HEK293 (cell line): ENCODE data around the gene SINHCAF.

Experiments
- CTCF ChIA-PET: fragments of 350-600 bp; formaldehyde crosslinking; extraction: SDS; loops from one replicate; lab custom pipeline; 2021; ENCODE audit warnings: antibody characterized with exemption; lab: Yijun Ruan, JAX
- POLR2A ChIA-PET: fragments of 300-600 bp; formaldehyde crosslinking; extraction: SDS; loops from one replicate; lab custom pipeline; 2020; ENCODE audit warnings: antibody characterized with exemption, inconsistent platforms; lab: Yijun Ruan, JAX
- H3K27ac ChIP-seq: fragments of 200-500 bp; sonication (Bioruptor generic); 2 replicates; pipeline ENCODE4 v1.5.1; 2014; ENCODE audit warnings: low read depth, low read length, control low read depth, inconsistent platforms; ENCODE audit errors: extremely low read depth
- H3K36me3 ChIP-seq, 2 experiments: fragments of 200-500 bp in 1 of 2; sonication (Bioruptor generic) in 1 of 2; 1 replicate in 1 of 2; 2 replicates in 1 of 2; pipeline ENCODE4 v1.5.1; 2014 to 2017; ENCODE audit warnings: inconsistent platforms in 2 of 2, low read length in 2 of 2; ENCODE audit not compliant: control insufficient read depth in 2 of 2, insufficient read depth in 1 of 2
- H3K4me1 ChIP-seq: fragments of 200-500 bp; sonication (Bioruptor generic); 2 replicates; pipeline ENCODE4 v1.5.1; 2014; ENCODE audit warnings: mild to moderate bottlenecking, low read length, inconsistent platforms; ENCODE audit not compliant: control insufficient read depth, insufficient read depth
- H3K4me3 ChIP-seq: 2 replicates; pipeline ENCODE4 v1.5.1; 2011; ENCODE audit warnings: low read depth, mild to moderate bottlenecking, control low read depth, low read length, moderate library complexity
- H3K9me3 ChIP-seq: fragments of 200-500 bp; sonication (Bioruptor generic); 2 replicates; pipeline ENCODE4 v1.5.1; 2014; ENCODE audit warnings: low read depth, low read length, inconsistent platforms; ENCODE audit not compliant: control insufficient read depth, insufficient read depth
- BCL11B ChIP-seq: fragments of 450-650 bp; formaldehyde crosslinking; IDR thresholded peaks from 2 replicates; pipeline ENCODE4 v1.5.1; 2016; ENCODE audit warnings: low read depth, missing biosample characterization, missing genetic modification characterization
- FEZF1 ChIP-seq: fragments of 450-650 bp; formaldehyde crosslinking; IDR thresholded peaks from 2 replicates; pipeline ENCODE4 v1.5.1; 2016; ENCODE audit warnings: missing biosample characterization, missing genetic modification characterization
- HOXC10 ChIP-seq: sonication (generic); formaldehyde crosslinking; IDR thresholded peaks from 2 replicates; pipeline ENCODE4 v1.8.1; 2023; ENCODE audit warnings: mild to moderate bottlenecking, missing genetic modification reagents
- IKZF3 ChIP-seq: fragments of 450-650 bp; IDR thresholded peaks from 2 replicates; pipeline ENCODE4 v1.5.0; 2018; ENCODE audit warnings: missing biosample characterization, mild to moderate bottlenecking, missing genetic modification characterization, moderate library complexity
- KLF7 ChIP-seq: fragments of 450-650 bp; formaldehyde crosslinking; IDR thresholded peaks from 2 replicates; pipeline ENCODE4 v1.5.1; 2016; ENCODE audit warnings: missing biosample characterization, missing genetic modification characterization, borderline replicate concordance
- MZF1 ChIP-seq: fragments of 450-650 bp; formaldehyde crosslinking; IDR thresholded peaks from 2 replicates; pipeline ENCODE4 v1.5.1; 2017; ENCODE audit warnings: missing biosample characterization, missing genetic modification characterization, borderline replicate concordance
- OSR2 ChIP-seq: fragments of 450-650 bp; formaldehyde crosslinking; IDR thresholded peaks from 2 replicates; pipeline ENCODE4 v1.5.1; 2016; ENCODE audit warnings: missing biosample characterization, missing genetic modification characterization
- RBAK ChIP-seq: fragments of 450-650 bp; formaldehyde crosslinking; IDR thresholded peaks from 2 replicates; pipeline ENCODE4 v1.5.1; 2016; ENCODE audit warnings: missing biosample characterization, missing genetic modification characterization
- SCRT2 ChIP-seq: fragments of 450-650 bp; formaldehyde crosslinking; IDR thresholded peaks from 2 replicates; pipeline ENCODE4 v1.5.1; 2016; ENCODE audit warnings: missing biosample characterization, missing genetic modification characterization
- SP2 ChIP-seq: fragments of 450-650 bp; formaldehyde crosslinking; IDR thresholded peaks from 2 replicates; pipeline ENCODE4 v1.5.1; 2016; ENCODE audit warnings: missing biosample characterization, missing genetic modification characterization
- SP7 ChIP-seq: fragments of 450-650 bp; formaldehyde crosslinking; IDR thresholded peaks from 2 replicates; pipeline ENCODE4 v1.5.1; 2016; ENCODE audit warnings: missing biosample characterization, missing genetic modification characterization
- TRIM28 ChIP-seq: IDR thresholded peaks from 2 replicates; pipeline ENCODE4 v1.6.1; 2011; ENCODE audit warnings: low read length, control low read depth, borderline replicate concordance
- WT1 ChIP-seq: fragments of 450-650 bp; formaldehyde crosslinking; IDR thresholded peaks from 2 replicates; pipeline ENCODE4 v1.5.1; 2016; ENCODE audit warnings: missing biosample characterization, missing genetic modification characterization
- YY1 ChIP-seq: fragments of 450-650 bp; formaldehyde crosslinking; IDR thresholded peaks from 2 replicates; pipeline ENCODE4 v1.5.1; 2018; ENCODE audit warnings: missing biosample characterization, missing genetic modification characterization
- YY2 ChIP-seq: fragments of 450-650 bp; formaldehyde crosslinking; IDR thresholded peaks from 2 replicates; pipeline ENCODE4 v1.5.1; 2016; ENCODE audit warnings: missing biosample characterization, missing genetic modification characterization
- ZBTB20 ChIP-seq: fragments of 450-650 bp; formaldehyde crosslinking; IDR thresholded peaks from 2 replicates; pipeline ENCODE4 v1.5.1; 2016; ENCODE audit warnings: missing biosample characterization, missing genetic modification characterization
- ZEB2 ChIP-seq: fragments of 450-650 bp; formaldehyde crosslinking; IDR thresholded peaks from 2 replicates; pipeline ENCODE4 v1.5.1; 2016; ENCODE audit warnings: missing biosample characterization, missing genetic modification characterization
- ZNF114 ChIP-seq: fragments of 450-650 bp; formaldehyde crosslinking; IDR thresholded peaks from 2 replicates; pipeline ENCODE4 v1.5.0; 2017; ENCODE audit warnings: missing biosample characterization, missing genetic modification characterization
- ZNF366 ChIP-seq: fragments of 450-650 bp; formaldehyde crosslinking; conservative IDR thresholded peaks from 2 replicates; pipeline ENCODE4 v1.5.1; 2016; ENCODE audit warnings: missing biosample characterization, missing genetic modification characterization
- ZNF398 ChIP-seq: fragments of 450-650 bp; formaldehyde crosslinking; IDR thresholded peaks from 2 replicates; pipeline ENCODE4 v1.5.1; 2017; ENCODE audit warnings: missing biosample characterization, missing genetic modification characterization
- ZNF426 ChIP-seq: fragments of 450-650 bp; formaldehyde crosslinking; IDR thresholded peaks from 2 replicates; pipeline ENCODE4 v1.5.1; 2017; ENCODE audit warnings: missing biosample characterization, missing genetic modification characterization, mild to moderate bottlenecking, inconsistent platforms, moderate library complexity
- ZNF610 ChIP-seq: fragments of 450-650 bp; formaldehyde crosslinking; IDR thresholded peaks from 2 replicates; pipeline ENCODE4 v1.5.1; 2016; ENCODE audit warnings: missing biosample characterization, missing genetic modification characterization, borderline replicate concordance
- ZNF658 ChIP-seq: fragments of 450-650 bp; formaldehyde crosslinking; IDR thresholded peaks from 2 replicates; pipeline ENCODE4; 2016; ENCODE audit warnings: missing biosample characterization, missing genetic modification characterization
- ZSCAN16 ChIP-seq: fragments of 450-650 bp; formaldehyde crosslinking; IDR thresholded peaks from 2 replicates; pipeline ENCODE4 v1.5.1; 2016; ENCODE audit warnings: missing biosample characterization, missing genetic modification characterization
- ZSCAN18 ChIP-seq: fragments of 450-650 bp; formaldehyde crosslinking; IDR thresholded peaks from 2 replicates; pipeline ENCODE4 v1.5.1; 2016; ENCODE audit warnings: missing biosample characterization, missing genetic modification characterization
- TF ChIP-seq, protein P1 (sequence below): fragments of 450-650 bp; formaldehyde crosslinking; IDR thresholded peaks from 2 replicates; pipeline ENCODE4 v1.5.1; 2017; ENCODE audit warnings: missing biosample characterization, missing genetic modification characterization
- TF ChIP-seq, protein P2 (sequence below): fragments of 450-650 bp; formaldehyde crosslinking; IDR thresholded peaks from 2 replicates; pipeline ENCODE4 v1.5.1; 2016; ENCODE audit warnings: missing biosample characterization, missing genetic modification characterization
- TF ChIP-seq, protein P3 (sequence below): fragments of 450-650 bp; formaldehyde crosslinking; IDR thresholded peaks from 2 replicates; pipeline ENCODE4; 2016; ENCODE audit warnings: missing biosample characterization, missing genetic modification characterization

SINHCAF gene

GRCh38 chr12:31331242-31331641, 5.3 kb upstream of the SINHCAF start (continued):
- TF ChIP-seq ZSCAN16, result no peak
- TF ChIP-seq, protein P1, sequence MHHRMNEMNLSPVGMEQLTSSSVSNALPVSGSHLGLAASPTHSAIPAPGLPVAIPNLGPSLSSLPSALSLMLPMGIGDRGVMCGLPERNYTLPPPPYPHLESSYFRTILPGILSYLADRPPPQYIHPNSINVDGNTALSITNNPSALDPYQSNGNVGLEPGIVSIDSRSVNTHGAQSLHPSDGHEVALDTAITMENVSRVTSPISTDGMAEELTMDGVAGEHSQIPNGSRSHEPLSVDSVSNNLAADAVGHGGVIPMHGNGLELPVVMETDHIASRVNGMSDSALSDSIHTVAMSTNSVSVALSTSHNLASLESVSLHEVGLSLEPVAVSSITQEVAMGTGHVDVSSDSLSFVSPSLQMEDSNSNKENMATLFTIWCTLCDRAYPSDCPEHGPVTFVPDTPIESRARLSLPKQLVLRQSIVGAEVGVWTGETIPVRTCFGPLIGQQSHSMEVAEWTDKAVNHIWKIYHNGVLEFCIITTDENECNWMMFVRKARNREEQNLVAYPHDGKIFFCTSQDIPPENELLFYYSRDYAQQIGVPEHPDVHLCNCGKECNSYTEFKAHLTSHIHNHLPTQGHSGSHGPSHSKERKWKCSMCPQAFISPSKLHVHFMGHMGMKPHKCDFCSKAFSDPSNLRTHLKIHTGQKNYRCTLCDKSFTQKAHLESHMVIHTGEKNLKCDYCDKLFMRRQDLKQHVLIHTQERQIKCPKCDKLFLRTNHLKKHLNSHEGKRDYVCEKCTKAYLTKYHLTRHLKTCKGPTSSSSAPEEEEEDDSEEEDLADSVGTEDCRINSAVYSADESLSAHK (tag by site-specific recombination), result no peak
- TF ChIP-seq ZNF426 (tag by site-specific recombination), result no peak
- no peak for TF ChIP-seq ZNF398 (tag by site-specific recombination)
- TF ChIP-seq ZNF366, result no peak
- TF ChIP-seq, protein P2, sequence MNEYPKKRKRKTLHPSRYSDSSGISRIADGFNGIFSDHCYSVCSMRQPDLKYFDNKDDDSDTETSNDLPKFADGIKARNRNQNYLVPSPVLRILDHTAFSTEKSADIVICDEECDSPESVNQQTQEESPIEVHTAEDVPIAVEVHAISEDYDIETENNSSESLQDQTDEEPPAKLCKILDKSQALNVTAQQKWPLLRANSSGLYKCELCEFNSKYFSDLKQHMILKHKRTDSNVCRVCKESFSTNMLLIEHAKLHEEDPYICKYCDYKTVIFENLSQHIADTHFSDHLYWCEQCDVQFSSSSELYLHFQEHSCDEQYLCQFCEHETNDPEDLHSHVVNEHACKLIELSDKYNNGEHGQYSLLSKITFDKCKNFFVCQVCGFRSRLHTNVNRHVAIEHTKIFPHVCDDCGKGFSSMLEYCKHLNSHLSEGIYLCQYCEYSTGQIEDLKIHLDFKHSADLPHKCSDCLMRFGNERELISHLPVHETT (tag by site-specific recombination), result no peak
- TF ChIP-seq MZF1 (tag by site-specific recombination), result no peak
- no peak for TF ChIP-seq ZSCAN18
- TF ChIP-seq RBAK, result no peak

GRCh38 chr12:31326736-31327659, 1.0 kb upstream of the SINHCAF start:
- no peak overlapping the region for H3K4me3 ChIP-seq
- no peaks in the 10 kb centered on the region for H3K9me3 ChIP-seq
- no peaks in the 10 kb centered on the region for H3K36me3 ChIP-seq
- POLR2A ChIA-PET, result interaction anchor here (0.5 to 1.0 kb wide), 8 partner anchors 11 to 264 kb away, joined by 3 to 5 read pairs (median 4); partner anchors contain the start of gene DENND5B
- CTCF ChIA-PET, result no interaction called here
- H3K4me1 ChIP-seq, result peaks cover 6% of the 10 kb centered on the region
- H3K27ac ChIP-seq, result peak overlapping the region; percentile 21; the same call in 1 of the 2 replicates
- TF ChIP-seq OSR2 (tag by site-specific recombination) (peak; percentile 76), ZEB2 (peak; percentile 18; the same call in 1 of the 2 replicates), ZNF610 (tag by site-specific recombination) (no peak), HOXC10 (CRISPR knock-in tag) (no peak), TRIM28 (no peak), ZNF658 (tag by site-specific recombination) (no peak), WT1 (tag by site-specific recombination) (peak; percentile 83), SCRT2 (tag by site-specific recombination) (peak; percentile 89), BCL11B (tag by site-specific recombination) (0 out of 2 replicates have a peak, but pooled peaks have one; percentile 54), KLF7 (tag by site-specific recombination) (no peak), FEZF1 (tag by site-specific recombination) (no peak), YY1 (tag by site-specific recombination) (no peak), SP2 (tag by site-specific recombination) (no peak), YY2 (no peak), ZBTB20 (tag by site-specific recombination) (peak; percentile 61), SP7 (tag by site-specific recombination) (peak; percentile 89), ZNF426 (tag by site-specific recombination) (no peak), ZNF114 (tag by site-specific recombination) (no peak), IKZF3 (tag by site-specific recombination) (peak; percentile 65)
- TF ChIP-seq, protein P3, sequence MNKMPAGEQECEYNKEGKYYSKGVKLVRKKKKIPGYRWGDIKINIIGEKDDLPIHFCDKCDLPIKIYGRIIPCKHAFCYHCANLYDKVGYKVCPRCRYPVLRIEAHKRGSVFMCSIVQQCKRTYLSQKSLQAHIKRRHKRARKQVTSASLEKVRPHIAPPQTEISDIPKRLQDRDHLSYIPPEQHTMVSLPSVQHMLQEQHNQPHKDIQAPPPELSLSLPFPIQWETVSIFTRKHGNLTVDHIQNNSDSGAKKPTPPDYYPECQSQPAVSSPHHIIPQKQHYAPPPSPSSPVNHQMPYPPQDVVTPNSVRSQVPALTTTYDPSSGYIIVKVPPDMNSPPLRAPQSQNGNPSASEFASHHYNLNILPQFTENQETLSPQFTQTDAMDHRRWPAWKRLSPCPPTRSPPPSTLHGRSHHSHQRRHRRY (tag by site-specific recombination), result no peak
